RKO (cell line): ENCODE results near the gene SCG5.

Experiments used
- DNase-seq: peaks from one replicate; pipeline ENCODE4 v3.0.0-alpha.2; 2016; ENCODE audit warnings: low spot score

SCG5 gene

GRCh38 chr15:32723171-32723948 lies 81.8 kb downstream of the SCG5 start:
- no peak for DNase-seq

GRCh38 chr15:32729700-32730395 lies 88.3 kb downstream of the SCG5 start:
- no peak for DNase-seq

GRCh38 chr15:32730677-32731654 lies 89.5 kb downstream of the SCG5 start:
- no peak for DNase-seq

- no peak for DNase-seq
These were observed 91.2 kb downstream of the SCG5 start for GRCh38 chr15:32732574-32733157.

GRCh38 chr15:32733281-32733680 lies 91.8 kb downstream of the SCG5 start:
- no peak for DNase-seq

- no peak for DNase-seq
These were observed 94.6 kb downstream of the SCG5 start for GRCh38 chr15:32735989-32736700.

- DNase-seq = no peak
These were observed 95.2 kb downstream of the SCG5 start for GRCh38 chr15:32736701-32737061.

GRCh38 chr15:32737304-32737703 lies 95.8 kb downstream of the SCG5 start:
- no peak for DNase-seq

GRCh38 chr15:32738666-32739065 lies 97.2 kb downstream of the SCG5 start:
- DNase-seq = no peak

GRCh38 chr15:32739522-32740063 lies 98.1 kb downstream of the SCG5 start:
- DNase-seq = no peak

GRCh38 chr15:32743411-32744140 lies 102.1 kb downstream of the SCG5 start:
- peak; percentile 4 for DNase-seq

- DNase-seq = no peak
These were observed 104.8 kb downstream of the SCG5 start for GRCh38 chr15:32746116-32746857.
